ENCODE results near the gene SESTD1.

GRCh38 chr2:179180242-179180641 lies 84.4 kb downstream of the SESTD1 start:
- TF ChIP-seq CTCF (IDR thresholded peaks at IDR 0.05; ENCODE audit: insufficient read depth, low read length) (no peak), REST (IDR thresholded peaks at IDR 0.05; ENCODE audit: insufficient replicate concordance, low read depth) (no peak), SPI1 (IDR thresholded peaks at IDR 0.05; ENCODE audit: borderline replicate concordance, low read depth) (no peak)

Data from HL-60 (cell line).